Adipose tissue (tissue), 3 donors: ENCODE results near the gene VAMP8. TPM values are rescaled to one million over a fixed set of nuclear protein-coding genes. Genes with fewer than 3 reads are reported as not detected.
"Not testable (repeated sequence)": the region's sequence is repeated elsewhere in the genome, so short reads cannot be mapped to it uniquely, and the experiment has no call there.

Experiments
- H3K27ac ChIP-seq: one replicate; pipeline ENCODE4 v1.5.1; 2013; ENCODE audit warnings: low read depth, low read length
- WGBS, 3 donors: extraction: QIAGEN DNeasy Blood & Tissue Kit; methylation state at CpG; one replicate each; pipeline ENCODE4 v1.1.7; 2013; 5-methylcytosine and 5-hydroxymethylcytosine counted together
- polyA plus RNA-seq, 3 donors: library from polyadenylated mRNA; stranded (reverse); fragments of 200-250 nt; gene quantifications; one replicate each; pipeline ENCODE4 v1.2.3, GENCODE V29; 2013
- donor health status: healthy with polysubstance abuse.
- donor health status: Bipolar disorder and iron deficiency.
- donor health status: healthy.

Gene VAMP8
- polyA plus RNA-seq, 3 donors, result 67.7 to 151 (median 138) TPM

DNA sequence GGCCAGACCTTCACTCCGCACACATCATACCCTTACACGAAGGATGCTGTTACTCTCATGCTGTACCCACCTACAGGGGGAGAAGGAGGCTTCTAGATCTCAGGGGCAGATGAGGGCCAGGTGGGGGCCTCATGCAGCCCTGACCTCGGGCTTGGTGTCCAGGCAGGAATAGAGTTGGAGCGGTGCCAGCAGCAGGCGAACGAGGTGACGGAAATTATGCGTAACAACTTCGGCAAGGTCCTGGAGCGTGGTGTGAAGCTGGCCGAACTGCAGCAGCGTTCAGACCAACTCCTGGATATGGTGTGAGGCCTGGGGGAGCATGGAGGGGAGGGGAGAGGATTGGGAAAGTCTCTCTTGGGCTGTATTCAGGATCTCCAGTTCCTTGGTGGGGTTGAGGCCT is 14.2 kb downstream of the VAMP8 start:
- 63 to 81% (median 72%) methylated on average over 12 of the region's 12 CpGs for WGBS, 3 donors

DNA sequence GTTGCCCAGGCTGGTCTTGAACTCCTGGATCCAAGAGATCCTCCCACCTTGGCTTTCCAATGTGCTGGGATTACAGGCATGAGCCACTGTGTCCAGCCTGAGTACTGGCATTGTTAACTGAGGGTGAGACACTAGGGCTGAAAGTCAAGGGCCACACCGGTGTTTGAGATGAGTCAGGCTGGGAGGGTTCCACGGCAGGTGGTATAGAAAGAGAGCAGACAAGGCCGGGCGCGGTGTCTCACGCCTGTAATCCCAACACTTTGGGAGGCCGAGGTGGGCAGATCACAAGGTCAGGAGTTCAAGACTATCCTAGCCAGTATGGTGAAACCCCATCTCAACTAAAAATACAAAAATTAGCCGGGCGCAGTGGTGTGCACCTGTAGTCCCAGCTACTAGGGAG is 14.9 kb downstream of the VAMP8 start:
- H3K27ac ChIP-seq, result not testable (repeated sequence)
- 91 to 95% (median 94%) methylated on average over 9 of the region's 9 CpGs for WGBS, 3 donors

More for the DNA sequence above, 14.2 kb downstream of the VAMP8 start:
- no peak overlapping the region for H3K27ac ChIP-seq

DNA sequence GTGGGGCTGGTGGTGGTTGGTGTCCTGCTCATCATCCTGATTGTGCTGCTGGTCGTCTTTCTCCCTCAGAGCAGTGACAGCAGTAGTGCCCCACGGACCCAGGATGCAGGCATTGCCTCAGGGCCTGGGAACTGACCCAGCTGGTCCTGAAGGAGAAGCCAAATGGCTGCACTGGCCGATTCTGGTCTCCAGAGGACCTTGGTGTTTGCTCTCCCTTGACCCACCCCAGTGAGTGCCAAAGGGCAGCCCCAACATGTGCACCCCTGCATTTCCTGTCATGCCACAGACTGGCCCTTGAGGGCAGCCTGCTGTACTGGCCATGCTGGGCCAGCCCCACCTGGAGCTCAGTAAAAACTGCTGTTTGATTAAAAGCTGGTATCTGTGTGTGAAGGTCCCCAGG is 15.6 kb downstream of the VAMP8 start:
- no peak overlapping the region for H3K27ac ChIP-seq
- WGBS, 3 donors, result 26 to 77% (median 59%) methylated on average over 3 of the region's 3 CpGs

DNA sequence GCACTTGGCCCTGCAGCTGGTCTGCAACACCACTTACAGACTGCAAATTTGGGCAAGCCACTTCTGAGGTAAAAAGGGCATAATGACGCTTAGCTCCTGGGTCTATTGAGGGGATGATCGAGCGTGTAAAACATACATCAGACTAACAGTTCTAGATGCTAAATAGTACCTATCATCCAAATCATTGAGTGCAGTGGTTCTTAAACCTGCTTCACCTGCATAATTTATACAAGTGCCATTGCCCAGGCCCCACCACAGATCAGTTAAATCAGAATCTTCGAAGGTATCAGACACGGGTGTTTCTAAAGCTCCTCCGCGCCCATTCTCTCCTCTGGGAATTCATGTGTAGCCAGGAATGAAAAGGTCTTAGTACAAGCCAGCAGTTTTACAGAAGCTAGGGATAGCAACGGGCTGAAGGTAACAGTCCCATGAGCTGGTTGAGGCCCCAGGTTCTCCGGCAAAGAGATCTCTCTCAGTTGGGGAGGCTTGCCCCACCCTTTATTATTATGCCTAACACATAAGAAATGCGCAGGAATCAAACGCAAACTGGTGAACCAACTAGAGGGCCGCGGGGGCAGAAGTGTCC is 17.4 kb downstream of the VAMP8 start:
- H3K27ac ChIP-seq, result peak overlapping the region; percentile 60
- WGBS, 3 donors, result 18 to 20% (median 18%) methylated on average over 13 of the region's 13 CpGs

DNA sequence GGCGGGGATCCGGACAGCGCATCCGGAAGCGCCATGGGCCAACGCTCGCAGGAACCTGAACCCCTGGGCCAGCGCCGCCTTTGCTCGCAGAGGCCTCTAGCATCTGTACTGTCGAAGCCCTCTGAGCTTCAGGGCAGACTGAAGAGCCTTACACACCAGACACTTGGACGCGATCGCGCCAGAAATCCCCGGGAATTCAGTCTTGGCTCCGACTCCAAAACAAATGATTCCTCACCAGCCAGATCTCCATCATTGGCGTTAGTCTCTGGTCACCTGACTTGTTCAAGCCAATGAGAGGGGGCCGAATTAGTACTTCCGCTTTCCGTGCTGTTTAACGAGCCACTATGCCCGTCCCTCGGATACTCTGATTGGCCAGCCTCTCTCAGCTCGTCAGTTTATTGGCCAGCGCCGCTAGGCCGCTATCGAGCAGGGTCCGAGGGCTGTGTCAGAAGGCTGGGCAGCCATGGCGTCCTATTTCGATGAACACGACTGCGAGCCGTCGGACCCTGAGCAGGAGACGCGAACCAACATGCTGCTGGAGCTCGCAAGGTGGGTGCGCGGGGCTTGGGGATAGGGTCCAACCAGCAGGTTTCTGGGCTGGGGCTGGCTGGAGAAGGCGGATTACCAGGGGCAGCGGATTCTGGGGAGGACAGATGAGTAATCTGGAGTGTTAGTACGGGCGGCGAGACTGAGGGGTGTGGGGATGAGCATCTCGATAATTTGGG is 18.1 kb downstream of the VAMP8 start, which contains the start of gene RNF181:
TSS of gene RNF181 (plus strand) at position 445 of the 725 bp plus-strand sequence. CDS start at position 464, 19 bp downstream.
- 0 to 1% (median 1%) methylated on average over 47 of the region's 47 CpGs for WGBS, 3 donors
- peak within 1 kb of the TSS; percentile 60 for H3K27ac ChIP-seq

DNA sequence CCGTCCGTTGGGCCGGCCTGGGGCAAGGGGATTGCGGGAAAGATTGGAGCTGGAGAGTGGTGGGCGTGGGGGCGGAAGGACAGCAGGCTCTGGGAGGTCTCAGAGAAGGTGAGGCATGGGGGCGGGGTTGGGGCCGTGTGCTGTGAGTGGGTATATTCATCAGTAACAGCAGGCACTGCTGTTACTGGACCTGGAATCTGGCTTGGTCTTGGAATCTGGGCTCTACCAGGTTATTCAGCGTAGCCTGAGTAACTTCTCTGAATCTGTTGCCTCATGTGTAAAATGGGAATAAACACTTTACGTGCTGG is 18.6 kb downstream of the VAMP8 start:
- peak overlapping the region; percentile 31 for H3K27ac ChIP-seq
- WGBS, 3 donors, result 0 to 2% (median 2%) methylated on average over 10 of the region's 10 CpGs

DNA sequence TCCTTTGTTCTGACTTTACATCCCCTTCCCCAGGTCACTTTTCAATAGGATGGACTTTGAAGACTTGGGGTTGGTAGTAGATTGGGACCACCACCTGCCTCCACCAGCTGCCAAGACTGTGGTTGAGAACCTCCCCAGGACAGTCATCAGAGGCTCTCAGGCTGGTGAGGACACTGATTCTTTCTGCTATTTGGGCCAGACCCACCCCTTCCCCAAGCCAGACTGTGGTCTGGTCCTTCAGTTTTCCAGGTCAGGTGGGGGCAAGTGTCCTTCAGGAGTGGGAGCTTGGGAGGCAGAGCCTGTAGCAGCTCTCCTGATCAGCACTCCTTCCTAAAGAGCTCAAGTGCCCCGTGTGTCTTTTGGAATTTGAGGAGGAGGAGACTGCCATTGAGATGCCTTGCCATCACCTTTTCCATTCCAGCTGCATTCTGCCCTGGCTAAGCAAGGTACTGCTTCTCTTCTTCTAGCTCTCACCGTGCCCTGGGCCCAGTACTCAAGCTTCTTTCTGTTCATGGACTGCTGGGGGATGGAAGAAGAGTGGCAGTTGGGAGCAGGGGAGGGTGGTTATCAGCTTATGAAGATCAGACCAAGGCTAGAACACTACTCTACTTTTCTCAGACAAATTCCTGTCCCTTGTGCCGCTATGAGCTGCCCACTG is 19.2 kb downstream of the VAMP8 start:
- 51 to 74% (median 60%) methylated on average over 2 to 3 of the region's 3 CpGs for WGBS, 3 donors
- H3K27ac ChIP-seq, result no peak overlapping the region

DNA sequence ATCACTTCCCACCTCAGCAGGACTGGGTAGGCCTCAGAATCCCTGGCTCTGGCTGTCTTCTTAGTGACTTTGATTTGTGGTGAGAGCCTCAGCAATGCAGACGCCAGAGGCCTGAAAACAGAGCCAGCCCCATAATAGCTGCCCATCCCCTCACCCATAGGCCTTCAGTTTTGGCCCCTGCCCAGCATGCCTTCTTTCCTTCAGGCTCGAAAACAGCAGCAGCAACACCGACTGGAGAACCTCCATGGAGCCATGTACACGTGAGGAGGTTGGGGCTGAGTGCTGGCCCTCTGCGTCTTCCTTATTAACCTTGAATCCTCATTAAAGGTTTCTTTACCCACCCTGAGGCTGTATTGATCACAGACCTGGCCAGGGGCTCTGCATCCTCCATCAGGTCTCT is 19.9 kb downstream of the VAMP8 start:
- 76 to 86% (median 81%) methylated on average over 5 of the region's 5 CpGs for WGBS, 3 donors

DNA sequence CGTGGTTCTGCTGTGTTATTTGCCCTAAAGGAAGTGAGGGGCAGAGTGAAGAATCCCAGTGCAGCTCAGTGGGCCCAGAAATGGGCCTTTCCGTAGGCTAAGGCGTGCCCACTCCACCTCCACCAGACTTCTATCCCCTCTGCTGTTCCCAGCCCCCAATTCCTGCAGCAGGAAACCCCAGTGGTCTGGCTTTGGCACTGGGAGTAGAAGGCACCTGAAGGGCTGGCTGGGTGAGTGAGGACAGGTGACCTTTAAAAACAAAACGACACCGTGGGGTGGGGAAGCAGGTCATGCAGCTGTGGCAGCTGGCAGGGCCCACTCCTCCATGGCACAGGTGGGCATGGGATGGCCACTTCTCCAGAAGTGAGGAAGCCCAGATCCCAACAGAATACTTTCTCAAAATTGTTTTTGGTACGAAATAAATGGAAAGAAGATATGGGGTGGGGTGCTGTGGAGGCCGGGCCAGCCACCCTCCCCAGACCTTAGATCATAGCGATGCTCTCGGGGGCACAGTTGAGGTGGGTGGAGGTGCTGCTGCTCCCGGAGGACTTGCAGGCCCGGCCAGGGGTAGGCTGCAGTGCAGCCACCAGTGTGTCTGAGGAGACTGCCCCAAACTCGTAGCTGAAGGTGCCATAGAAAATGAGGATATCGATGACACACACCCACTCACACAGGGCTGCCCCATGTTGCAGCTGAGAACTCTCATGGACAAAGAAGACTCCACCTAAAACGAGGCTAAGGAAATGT is 21.4 kb downstream of the VAMP8 start:
- 69 to 76% (median 73%) methylated on average over 14 of the region's 14 CpGs for WGBS, 3 donors

More for the DNA sequence above, 19.9 kb downstream of the VAMP8 start:
- no peak overlapping the region for H3K27ac ChIP-seq

DNA sequence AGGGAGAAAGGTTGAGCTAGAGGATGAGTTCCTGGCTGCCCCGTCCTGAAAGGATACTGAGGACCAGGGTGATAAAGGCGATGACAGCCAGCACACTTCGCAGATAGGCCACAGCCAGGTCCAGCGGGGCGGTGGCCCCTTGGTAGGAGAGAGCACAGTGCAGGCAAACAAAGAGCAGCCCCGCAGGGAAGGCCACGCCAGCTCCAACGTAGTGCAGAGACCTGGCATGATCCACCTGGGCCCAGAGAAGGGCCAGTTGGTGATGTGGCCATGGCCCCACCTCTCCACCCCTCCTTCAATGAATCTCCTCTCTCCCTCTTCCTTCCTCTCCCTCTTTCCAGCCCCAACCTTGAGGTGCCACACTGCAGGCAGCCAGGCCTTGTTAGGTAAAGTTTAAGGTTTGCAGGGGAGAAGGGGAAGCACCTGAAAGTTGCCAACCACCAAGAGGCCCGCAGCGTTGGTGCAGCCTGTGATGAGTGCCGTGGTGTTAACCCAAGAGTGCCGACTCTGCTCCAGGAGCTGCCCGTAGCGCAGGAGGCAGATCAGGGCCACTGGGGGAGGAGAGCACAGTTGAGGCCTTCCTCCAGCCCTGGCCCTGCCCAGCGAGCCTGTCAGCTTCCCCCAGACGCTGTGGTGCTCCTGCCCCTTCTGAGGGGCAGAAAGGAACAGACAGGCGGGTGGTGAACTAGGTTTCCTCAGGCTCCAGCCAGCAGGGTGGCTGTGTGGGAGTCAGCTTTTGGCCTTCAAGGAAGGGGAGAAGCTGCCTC is 22.3 kb downstream of the VAMP8 start:
- 64 to 72% (median 71%) methylated on average over 17 of the region's 17 CpGs for WGBS, 3 donors
- no peak overlapping the region for H3K27ac ChIP-seq

More for the DNA sequence above, 21.4 kb downstream of the VAMP8 start:
- no peak overlapping the region for H3K27ac ChIP-seq

DNA sequence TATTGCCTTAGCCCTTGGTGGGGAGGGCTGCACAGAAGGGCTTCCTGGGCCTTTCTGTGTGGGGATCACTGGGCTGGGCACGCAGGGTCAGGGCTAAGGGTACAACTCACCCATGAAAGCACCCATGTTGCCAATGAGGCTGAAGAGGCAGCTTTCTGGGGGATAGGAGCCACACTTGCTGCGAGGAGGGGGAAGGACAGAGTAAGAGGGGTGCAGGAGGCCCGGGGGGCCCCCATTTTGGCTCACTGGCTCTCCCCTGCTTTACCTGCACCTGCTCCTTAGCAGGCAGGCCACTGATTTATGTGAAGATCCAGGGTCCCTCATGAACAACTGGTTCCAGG is 22.8 kb downstream of the VAMP8 start:
- no peak overlapping the region for H3K27ac ChIP-seq
- WGBS, 3 donors, result 90 to 91% (median 91%) methylated on average over 3 of the region's 3 CpGs

DNA sequence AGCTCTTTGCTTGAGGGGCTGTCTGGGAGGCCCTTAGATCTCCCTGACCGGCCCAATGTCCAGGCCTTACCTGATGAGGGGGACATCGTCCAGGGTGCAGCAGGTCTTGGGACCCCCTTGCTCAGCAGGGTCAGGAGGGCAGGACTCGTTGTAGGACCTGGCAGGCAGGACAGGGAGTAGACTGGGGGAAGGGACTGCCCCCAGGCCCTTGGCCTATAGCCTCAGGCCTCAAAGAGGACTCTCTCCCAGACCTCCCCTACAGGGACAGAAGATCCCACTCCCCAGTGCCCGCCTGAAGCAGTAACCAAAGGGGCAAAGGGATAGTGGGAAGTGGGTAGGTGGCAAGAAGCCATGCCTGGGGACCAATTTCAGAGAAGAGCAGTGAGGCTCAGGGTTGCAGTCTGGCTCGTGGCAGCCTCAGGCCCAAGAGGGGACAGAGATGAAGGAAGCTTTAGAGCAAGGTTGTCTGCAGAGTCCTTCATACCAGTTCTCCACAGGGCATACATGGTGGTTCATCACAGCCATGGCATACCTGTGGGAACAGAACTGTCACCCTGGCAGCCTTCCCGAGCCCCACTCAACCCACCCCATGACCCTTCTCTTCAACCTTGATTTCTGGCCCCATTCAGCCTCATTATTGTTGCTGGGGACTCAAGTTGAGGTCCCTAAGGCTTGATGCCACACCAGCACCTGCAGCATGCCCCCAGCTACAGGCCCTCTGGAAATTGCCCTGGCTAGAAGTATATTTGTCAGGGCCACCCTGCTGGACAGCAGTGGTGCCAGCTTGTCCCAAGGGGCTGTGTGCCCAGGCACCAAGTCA is 23.8 kb downstream of the VAMP8 start:
- WGBS, 3 donors, result 72 to 79% (median 74%) methylated on average over 6 of the region's 6 CpGs

DNA sequence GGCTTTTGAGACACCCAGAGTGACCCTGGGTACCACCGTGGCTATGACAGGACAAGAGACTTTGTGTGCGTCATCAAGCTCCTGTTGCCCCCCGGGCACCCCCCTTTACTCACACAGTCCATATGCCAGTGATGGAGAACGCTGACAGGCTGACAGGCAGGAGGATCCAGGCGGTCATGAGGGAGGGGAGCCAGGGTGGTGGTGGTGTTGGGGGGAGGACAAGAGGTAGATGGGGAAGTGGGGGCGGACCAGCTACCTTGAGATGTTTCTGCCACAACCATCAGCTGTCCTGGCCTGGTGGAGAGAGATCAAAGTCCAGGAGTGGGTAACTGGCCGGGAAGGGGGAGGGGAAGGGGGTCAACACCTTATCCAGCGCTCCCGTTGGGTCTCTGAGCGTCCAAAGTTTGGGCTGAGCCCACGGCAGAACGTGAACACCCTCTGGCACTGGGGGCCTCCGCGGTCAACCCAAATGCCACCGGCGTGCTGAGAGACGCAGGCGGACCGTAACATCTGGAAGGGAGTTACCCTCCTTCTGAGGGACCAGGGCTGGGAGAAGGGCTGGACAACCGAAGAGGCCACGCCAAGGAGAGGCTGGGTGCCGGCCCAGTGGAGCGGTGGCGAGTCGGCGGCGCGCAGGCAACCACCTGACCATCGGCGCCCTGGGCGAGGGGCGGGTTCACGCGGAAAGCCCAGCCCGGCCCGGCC is 24.5 kb downstream of the VAMP8 start:
- WGBS, 3 donors, result 5 to 7% (median 6%) methylated on average over 32 to 36 of the region's 36 CpGs
- H3K27ac ChIP-seq, result peak overlapping the region; percentile 73

More for the DNA sequence above, 23.8 kb downstream of the VAMP8 start:
- H3K27ac ChIP-seq, result no peak overlapping the region

DNA sequence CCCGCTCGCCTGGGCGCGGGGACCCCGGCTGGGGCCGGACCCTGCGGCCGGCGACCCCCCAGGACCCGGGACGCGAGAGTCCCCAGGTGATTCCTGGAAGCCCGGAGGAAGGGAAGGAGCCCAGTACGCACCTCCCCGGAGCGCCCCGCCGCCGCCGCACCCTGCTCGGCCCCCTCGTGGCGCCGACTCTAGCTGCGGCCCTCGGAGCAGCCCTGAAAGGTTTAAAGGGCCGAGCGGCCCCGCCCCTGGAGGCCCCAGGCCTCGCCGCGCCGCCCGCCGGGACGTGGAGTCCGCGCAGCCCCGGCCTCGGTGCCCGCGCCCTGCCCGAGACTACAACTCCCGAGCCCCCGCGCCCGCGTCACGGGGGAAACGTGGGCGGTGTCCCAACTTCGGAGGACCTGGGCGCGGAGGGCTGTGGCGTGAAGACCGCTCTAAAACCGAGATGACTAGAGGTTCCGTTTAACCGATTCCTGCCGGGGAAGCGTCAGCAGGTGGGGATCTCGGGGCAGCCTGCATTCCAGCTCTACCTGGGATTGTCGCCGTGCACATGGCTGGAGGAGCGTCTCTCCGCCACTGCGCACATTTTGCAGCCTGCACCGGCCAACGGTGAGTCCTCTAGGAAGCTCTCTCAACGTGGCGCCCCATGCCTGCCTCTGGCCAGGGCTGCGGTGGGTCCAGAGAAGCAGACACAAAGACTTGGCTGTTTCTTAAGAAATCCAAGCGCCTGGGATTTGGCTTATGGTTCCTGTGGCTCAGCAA is 25.3 kb downstream of the VAMP8 start, which contains the start of gene TMEM150A:
TSS of gene TMEM150A (minus strand) at position 223 of the 759 bp plus-strand sequence. CDS start 750 bp downstream, outside the sequence.
- H3K27ac ChIP-seq, result peak within 1 kb of the TSS; percentile 73
- 1% methylated on average over 50 to 73 of the region's 73 CpGs for WGBS, 3 donors

DNA sequence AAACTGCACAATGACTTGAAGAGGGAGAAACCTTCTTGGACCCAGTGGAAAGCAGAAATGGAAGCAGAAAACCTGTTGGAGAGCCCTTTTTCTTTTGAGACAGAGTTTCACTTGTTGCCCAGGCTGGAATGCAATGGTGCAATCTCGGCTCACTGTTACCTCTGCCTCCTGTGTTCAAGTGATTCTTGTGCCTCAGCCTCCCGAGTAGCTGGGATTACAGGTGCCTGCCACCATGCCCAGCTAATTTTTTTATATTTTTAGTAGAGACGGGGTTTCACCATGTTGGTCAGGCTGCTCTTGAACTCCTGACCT is 26.7 kb downstream of the VAMP8 start:
- H3K27ac ChIP-seq, result not testable (repeated sequence)
- WGBS, 3 donors, result 72 to 76% (median 74%) methylated on average over 3 of the region's 3 CpGs

DNA sequence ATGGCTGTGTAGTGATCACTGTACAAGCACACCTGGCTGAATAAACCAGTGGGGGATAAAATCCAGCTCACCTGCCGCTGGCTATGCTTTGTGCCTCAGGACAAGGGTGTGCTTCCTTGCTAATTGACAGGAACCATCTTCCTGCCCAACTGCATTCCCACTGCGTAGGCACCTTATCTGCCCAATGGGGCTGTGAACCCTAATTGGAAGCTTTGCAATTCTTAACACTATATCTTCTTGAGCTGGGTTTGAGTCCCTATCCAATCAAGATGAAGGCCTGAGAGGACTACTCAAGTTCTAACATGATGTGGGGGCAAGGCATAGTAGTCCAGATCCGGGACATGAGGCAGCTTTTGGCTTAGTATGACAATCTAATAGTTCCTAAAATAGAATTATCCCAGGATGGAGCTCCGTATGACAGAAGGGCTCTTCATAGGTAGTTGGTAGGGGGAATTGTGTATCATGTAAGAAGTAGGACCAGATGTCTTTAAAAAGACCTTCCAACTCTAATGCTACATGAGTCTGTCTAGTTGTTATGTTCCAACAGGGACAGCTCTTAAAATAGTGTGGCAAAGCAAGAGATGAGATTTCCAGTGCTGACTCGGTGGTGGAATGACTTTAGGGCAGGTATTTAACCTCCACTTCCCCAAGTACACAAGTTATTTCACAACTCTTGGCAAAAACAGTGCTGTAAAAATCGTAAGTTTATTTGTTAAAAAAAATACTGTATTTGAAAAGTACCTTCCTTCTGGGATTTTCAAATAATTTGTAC is 27.4 kb downstream of the VAMP8 start:
- WGBS, 3 donors, result 55 to 57% (median 57%) methylated on average over 6 of the region's 6 CpGs
- H3K27ac ChIP-seq, result no peak overlapping the region
